CMK (cell line): ENCODE data around the gene F5.

Experiments
- DNase-seq: peaks from one replicate; pipeline ENCODE4 v3.0.0-alpha.2; 2010; ENCODE audit warnings: low read depth

F5 gene

GRCh38 chr1:169475806-169476387 is 110.4 kb downstream of the F5 start:
- no peak for DNase-seq

GRCh38 chr1:169474302-169474995 is 111.8 kb downstream of the F5 start:
- no peak for DNase-seq

- DNase-seq = no peak
These were observed 112.9 kb downstream of the F5 start for GRCh38 chr1:169473347-169473746.

GRCh38 chr1:169472738-169473137 is 113.5 kb downstream of the F5 start:
- no peak for DNase-seq

- DNase-seq = no peak
These were observed 117.3 kb downstream of the F5 start for GRCh38 chr1:169468982-169469381.

GRCh38 chr1:169466259-169467230 is 119.7 kb downstream of the F5 start:
- no peak for DNase-seq

- DNase-seq = no peak
These were observed 121.0 kb downstream of the F5 start for GRCh38 chr1:169465281-169465680.
